NB4 (cell line): ENCODE data around the gene ACSL6.

Experiments used
- DNase-seq: peaks from one replicate; pipeline ENCODE4 v3.0.0; 2010; ENCODE audit warnings: low read depth
- H3K4me3 ChIP-seq: one replicate; pipeline ENCODE4 v1.5.1; 2011; ENCODE audit warnings: mild to moderate bottlenecking, low read depth, low read length, moderate library complexity
- CTCF ChIP-seq: IDR thresholded peaks from one replicate; pipeline ENCODE4 v1.5.1; 2012; ENCODE audit warnings: low read depth, low read length
- MYC ChIP-seq: IDR thresholded peaks from 2 replicates; pipeline ENCODE4 v1.6.1; 2011; ENCODE audit warnings: low read depth, low read length
- POLR2A ChIP-seq: IDR thresholded peaks from 2 replicates; pipeline ENCODE4 v1.6.1; 2011; ENCODE audit warnings: mild to moderate bottlenecking; ENCODE audit not compliant: insufficient read length; ENCODE audit errors: extremely low read depth
- TF ChIP-seq, protein P1 (sequence below): IDR thresholded peaks from 2 replicates; pipeline ENCODE4 v1.6.1; 2011; ENCODE audit warnings: low read depth, low read length

The ACSL6 gene

DNA sequence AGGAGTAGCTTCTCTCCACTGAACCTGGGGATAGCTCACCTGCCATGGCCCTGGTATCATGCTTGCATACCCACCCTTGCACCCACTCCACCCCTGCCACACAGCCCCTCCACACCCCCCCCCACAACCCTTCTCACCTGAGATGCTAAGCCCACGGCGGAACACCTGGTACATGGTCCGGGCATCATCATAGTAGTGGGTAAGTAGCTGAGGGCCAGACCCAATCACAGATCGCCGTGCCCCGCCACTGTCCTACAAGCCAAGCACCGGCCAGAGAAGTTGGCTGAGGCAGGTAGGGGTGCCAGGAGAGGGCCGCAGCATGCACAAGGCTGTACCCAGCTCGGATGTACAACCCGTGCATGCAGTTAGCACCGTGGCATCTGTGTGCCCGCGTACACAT lies 20.7 kb downstream of the ACSL6 start:
- TF ChIP-seq MYC: no peak
- no peak for DNase-seq
- no peak overlapping the region for H3K4me3 ChIP-seq

DNA sequence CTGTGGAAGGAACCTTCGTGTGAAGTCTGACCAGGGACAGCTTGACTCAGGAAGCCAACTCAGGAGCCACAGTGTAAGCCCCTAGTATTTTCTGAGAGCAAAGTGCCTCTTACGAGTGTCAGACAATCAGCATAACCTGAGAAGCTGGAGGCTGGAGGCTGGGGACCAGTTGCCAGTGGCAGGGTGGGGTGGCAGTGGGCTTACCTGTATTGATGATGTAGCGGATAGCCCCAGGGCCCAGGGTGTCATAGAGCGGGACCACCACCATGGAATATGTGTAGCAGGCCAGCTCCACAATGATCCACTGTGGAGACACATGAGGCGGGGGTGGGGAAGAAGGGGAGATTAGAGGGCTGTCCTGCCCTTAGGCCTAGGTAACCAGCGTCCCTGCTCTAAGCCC lies 22.9 kb downstream of the ACSL6 start:
- no peak for DNase-seq
- H3K4me3 ChIP-seq: no peak overlapping the region
- no peak for TF ChIP-seq CTCF
- no peak for TF ChIP-seq POLR2A
- TF ChIP-seq, protein P1, sequence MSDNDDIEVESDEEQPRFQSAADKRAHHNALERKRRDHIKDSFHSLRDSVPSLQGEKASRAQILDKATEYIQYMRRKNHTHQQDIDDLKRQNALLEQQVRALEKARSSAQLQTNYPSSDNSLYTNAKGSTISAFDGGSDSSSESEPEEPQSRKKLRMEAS: no peak
- TF ChIP-seq MYC: no peak

DNA sequence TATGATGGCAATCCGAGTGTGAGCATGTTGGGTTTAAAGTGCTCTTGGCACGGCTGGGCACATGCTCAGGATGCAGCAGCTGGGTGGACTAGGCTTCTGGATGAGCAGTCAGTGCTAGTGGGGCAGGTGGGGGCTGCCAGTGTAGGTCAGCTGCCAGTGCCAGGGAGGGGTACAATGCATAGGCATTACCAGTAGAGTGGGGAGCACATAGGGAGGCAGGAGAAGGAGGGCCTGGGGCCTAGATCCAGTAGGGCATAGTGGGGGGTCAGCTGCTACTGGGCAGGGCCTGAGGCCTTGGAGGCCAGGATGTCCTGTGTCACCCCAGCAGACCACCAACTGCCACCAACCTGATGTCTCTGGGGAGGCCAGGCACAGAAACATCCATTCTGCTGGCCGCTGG lies 24.2 kb downstream of the ACSL6 start:
- no peak for TF ChIP-seq CTCF
- TF ChIP-seq, protein P1: no peak
- no peak for TF ChIP-seq MYC
- TF ChIP-seq POLR2A: no peak
- no peak overlapping the region for H3K4me3 ChIP-seq
- DNase-seq: no peak

DNA sequence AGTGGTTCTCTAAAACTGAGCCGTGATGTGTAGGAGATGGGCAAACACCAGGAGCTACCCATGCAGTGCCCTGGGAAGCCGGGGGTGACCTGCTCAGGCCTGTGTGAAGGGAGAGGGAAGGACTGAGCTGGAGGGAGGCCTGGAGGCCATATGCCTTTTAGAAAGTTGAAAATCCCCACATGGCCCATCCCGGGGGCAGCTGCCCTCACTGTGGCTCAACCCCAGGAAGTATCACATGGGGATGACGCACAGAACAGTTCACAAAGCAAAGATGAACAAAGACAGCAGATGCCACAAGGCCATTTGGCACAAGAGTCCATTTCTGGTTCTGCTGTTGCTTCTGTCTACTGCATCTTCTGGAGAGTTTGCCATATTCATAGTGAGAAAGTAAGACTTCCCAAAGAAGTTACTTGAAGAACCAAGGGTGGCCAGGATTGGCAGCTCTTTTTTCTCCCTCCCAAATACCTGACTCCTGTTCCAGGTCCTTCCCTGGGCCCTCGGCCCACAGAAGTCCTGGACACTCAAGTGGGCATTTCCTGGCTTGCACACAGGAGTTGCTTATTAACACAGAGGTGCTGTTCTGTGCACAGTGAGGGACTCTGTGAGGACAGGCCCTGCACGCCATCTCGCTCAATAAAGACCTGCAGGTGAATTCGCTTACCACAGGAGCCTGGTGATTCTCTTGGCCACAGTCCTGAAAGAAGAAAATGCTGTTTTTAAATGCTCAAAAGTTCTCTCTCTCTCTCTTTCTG lies 25.1 kb downstream of the ACSL6 start:
- TF ChIP-seq POLR2A (no peak), CTCF (no peak)
- TF ChIP-seq, protein P1: no peak
- no peak overlapping the region for H3K4me3 ChIP-seq
- DNase-seq: no peak

DNA sequence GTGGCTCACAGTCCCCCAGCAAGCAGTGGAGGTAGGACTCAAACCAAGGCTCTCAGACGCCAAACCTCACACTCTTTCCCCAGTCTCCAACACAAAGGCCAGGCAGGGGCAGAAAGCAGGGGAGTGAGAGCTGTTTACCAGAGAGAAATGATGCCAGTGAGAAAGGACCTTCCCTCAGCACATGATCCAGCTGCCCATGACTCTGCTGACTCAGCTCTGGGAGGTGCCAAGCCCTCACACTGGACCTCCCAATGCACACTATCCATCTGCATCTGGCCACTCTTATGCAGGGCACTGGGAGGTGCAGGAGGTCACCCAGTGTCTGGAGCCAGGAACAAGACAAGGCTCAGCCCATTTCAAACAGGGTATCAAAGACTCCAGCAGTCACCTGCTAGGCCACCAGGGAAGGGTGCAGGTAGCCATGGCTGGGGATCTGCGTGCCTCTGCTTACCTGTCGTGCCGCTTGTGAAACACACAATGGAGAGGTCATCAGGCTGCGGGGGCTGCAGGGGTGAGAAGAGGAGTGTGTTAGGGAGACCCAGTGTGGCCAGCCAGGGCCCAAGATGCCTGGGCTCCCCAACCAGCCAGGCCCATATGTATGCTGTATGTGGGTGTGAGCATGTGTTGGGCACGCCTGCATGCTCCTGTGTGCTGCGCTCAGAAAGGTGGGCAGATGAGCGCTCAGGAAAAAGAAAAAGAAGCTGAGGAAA lies 26.3 kb downstream of the ACSL6 start:
- TF ChIP-seq, protein P1: no peak
- TF ChIP-seq CTCF (no peak), MYC (no peak), POLR2A (no peak)
- DNase-seq: no peak

DNA sequence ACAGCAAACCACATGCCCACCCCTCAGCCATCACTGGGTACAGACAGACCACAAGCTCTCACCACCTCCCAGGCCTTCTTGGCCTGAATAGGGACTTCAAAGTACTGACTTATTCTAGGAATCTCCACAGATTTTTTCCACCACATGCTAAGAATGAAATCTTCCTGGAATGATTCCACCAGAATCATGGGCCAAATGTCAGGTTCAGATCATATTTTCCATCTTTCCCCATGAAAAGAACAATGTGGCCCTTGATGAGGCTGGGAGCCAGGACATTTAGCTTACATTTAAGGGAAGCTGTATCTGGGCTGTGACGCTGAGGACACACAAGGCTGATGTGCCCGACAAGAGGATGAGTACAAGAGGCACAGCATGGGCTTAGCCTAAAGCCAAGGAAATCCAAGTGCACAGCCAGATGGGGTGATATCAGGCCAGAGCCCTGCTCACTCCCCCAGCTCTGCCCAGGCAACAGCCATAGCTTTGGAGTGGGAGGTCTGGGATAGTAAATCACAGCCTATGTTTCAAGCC lies 28.1 kb downstream of the ACSL6 start:
- no peak for TF ChIP-seq POLR2A
- TF ChIP-seq MYC: no peak
- TF ChIP-seq CTCF: no peak
- TF ChIP-seq, protein P1: no peak
- no peak for DNase-seq
- no peak overlapping the region for H3K4me3 ChIP-seq

More for the DNA sequence above, 26.3 kb downstream of the ACSL6 start:
- no peak overlapping the region for H3K4me3 ChIP-seq
